Dedifferentiated amniotic fluid mesenchymal stem cell (primary cell): ENCODE results near the gene RAG1.

Source experiments
- DNase-seq: peaks from one replicate; pipeline ENCODE4 v3.0.0-alpha.2; 2016; ENCODE audit errors: extremely low spot score

Gene RAG1

DNA sequence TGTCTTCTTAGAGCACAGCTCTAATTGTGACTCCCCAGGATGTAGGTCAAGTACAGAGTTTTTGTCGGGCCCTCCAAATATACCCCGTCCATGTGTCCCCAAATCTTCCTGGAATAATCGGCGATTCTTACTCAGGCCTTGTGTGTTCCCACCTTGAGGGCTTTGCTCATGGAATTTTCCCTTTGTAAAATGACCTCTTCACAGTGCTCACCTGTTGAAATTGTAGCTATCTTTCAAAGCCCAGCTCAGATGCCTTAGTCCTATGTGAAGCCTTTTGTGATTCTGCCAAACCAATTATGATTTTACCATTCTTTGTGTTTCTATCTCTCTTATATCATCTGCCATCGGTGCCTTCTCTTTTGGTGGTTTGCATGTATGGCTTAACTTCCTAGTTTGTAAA is 60.3 kb downstream of the RAG1 start:
- DNase-seq = no peak

- no peak for DNase-seq
These were observed 61.0 kb downstream of the RAG1 start for GRCh38 chr11:36628765-36629244.
